ENCODE results near the gene DNAJC6.
"Not testable (repeated sequence)": the region's sequence is repeated elsewhere in the genome, so short reads cannot be mapped to it uniquely, and the experiment has no call there.

The DNAJC6 gene

GRCh38 chr1:65278376-65279069 is 30.8 kb upstream of the DNAJC6 start:
- H3K4me3 ChIP-seq (ENCODE audit: low read length), result no peak overlapping the region
- TF ChIP-seq ZNF274 (IDR thresholded peaks at IDR 0.05; ENCODE audit: low read depth, low read length), result no peak

- no peak for TF ChIP-seq ZNF274 (IDR thresholded peaks at IDR 0.05; ENCODE audit: low read depth, low read length)
- H3K4me3 ChIP-seq (ENCODE audit: low read length), result no peak overlapping the region
Observed at GRCh38 chr1:65279070-65279779, 30.1 kb upstream of the DNAJC6 start.

GRCh38 chr1:65281846-65282245 is 27.5 kb upstream of the DNAJC6 start:
- H3K4me3 ChIP-seq (ENCODE audit: low read length), result no peak overlapping the region
- no peak for TF ChIP-seq ZNF274 (IDR thresholded peaks at IDR 0.05; ENCODE audit: low read depth, low read length)

GRCh38 chr1:65284229-65284628 is 25.1 kb upstream of the DNAJC6 start:
- no peak for TF ChIP-seq ZNF274 (IDR thresholded peaks at IDR 0.05; ENCODE audit: low read depth, low read length)
- H3K4me3 ChIP-seq (ENCODE audit: low read length), result no peak overlapping the region

GRCh38 chr1:65289449-65289848 is 19.9 kb upstream of the DNAJC6 start:
- no peak overlapping the region for H3K4me3 ChIP-seq (ENCODE audit: low read length)
- TF ChIP-seq ZNF274 (IDR thresholded peaks at IDR 0.05; ENCODE audit: low read depth, low read length), result no peak

- H3K4me3 ChIP-seq (ENCODE audit: low read length), result not testable (repeated sequence)
Observed at GRCh38 chr1:65291818-65292217, 17.5 kb upstream of the DNAJC6 start.

- no peak overlapping the region for H3K4me3 ChIP-seq (ENCODE audit: low read length)
- TF ChIP-seq ZNF274 (IDR thresholded peaks at IDR 0.05; ENCODE audit: low read depth, low read length), result no peak
Observed at GRCh38 chr1:65292861-65293593, 16.3 kb upstream of the DNAJC6 start.

- no peak for TF ChIP-seq ZNF274 (IDR thresholded peaks at IDR 0.05; ENCODE audit: low read depth, low read length)
- H3K4me3 ChIP-seq (ENCODE audit: low read length), result no peak overlapping the region
Observed at GRCh38 chr1:65297706-65298105, 11.6 kb upstream of the DNAJC6 start.

- no peak overlapping the region for H3K4me3 ChIP-seq (ENCODE audit: low read length)
- TF ChIP-seq ZNF274 (IDR thresholded peaks at IDR 0.05; ENCODE audit: low read depth, low read length), result no peak
Observed at GRCh38 chr1:65299328-65299727, 10.0 kb upstream of the DNAJC6 start.

- H3K4me3 ChIP-seq (ENCODE audit: low read length), result no peak overlapping the region
- TF ChIP-seq ZNF274 (IDR thresholded peaks at IDR 0.05; ENCODE audit: low read depth, low read length), result no peak
Observed at GRCh38 chr1:65308781-65309303, 501 bp upstream of the DNAJC6 start.

GRCh38 chr1:65310078-65310587 is 790 bp downstream of the DNAJC6 start:
- TF ChIP-seq ZNF274 (IDR thresholded peaks at IDR 0.05; ENCODE audit: low read depth, low read length), result no peak
- no peak overlapping the region for H3K4me3 ChIP-seq (ENCODE audit: low read length)

GRCh38 chr1:65311760-65312159 is 2.4 kb downstream of the DNAJC6 start:
- H3K4me3 ChIP-seq (ENCODE audit: low read length), result no peak overlapping the region
- no peak for TF ChIP-seq ZNF274 (IDR thresholded peaks at IDR 0.05; ENCODE audit: low read depth, low read length)

GRCh38 chr1:65316233-65316632 is 6.9 kb downstream of the DNAJC6 start:
- no peak overlapping the region for H3K4me3 ChIP-seq (ENCODE audit: low read length)
- TF ChIP-seq ZNF274 (IDR thresholded peaks at IDR 0.05; ENCODE audit: low read depth, low read length), result no peak

- no peak for TF ChIP-seq ZNF274 (IDR thresholded peaks at IDR 0.05; ENCODE audit: low read depth, low read length)
- no peak overlapping the region for H3K4me3 ChIP-seq (ENCODE audit: low read length)
Observed at GRCh38 chr1:65317866-65318653, 8.7 kb downstream of the DNAJC6 start.
